Cardiac muscle cell (in vitro differentiated cells and primary cell): ENCODE data around the gene SGK1. TPM values are rescaled to one million over a fixed set of nuclear protein-coding genes. Genes with fewer than 3 reads are reported as not detected.
"Not testable (repeated sequence)": the region's sequence is repeated elsewhere in the genome, so short reads cannot be mapped to it uniquely, and the experiment has no call there.

Experiments
- DNase-seq, 2 donors: peaks; one replicate each; pipeline versions ENCODE4 v3.0.0 to v3.0.0-alpha.2; 2010 to 2017; ENCODE audit warnings: low read depth in 1 of 2, low spot score in 1 of 2
- H3K27ac ChIP-seq: fragments of 200-600 bp; sonication (generic); 2 replicates; pipeline ENCODE4 v1.5.1; 2016
- H3K27me3 ChIP-seq: fragments of 200-600 bp; sonication (generic); 2 replicates; pipeline ENCODE4 v1.6.0; 2016; ENCODE audit warnings: control low read depth
- H3K36me3 ChIP-seq: fragments of 200-600 bp; sonication (generic); 2 replicates; pipeline ENCODE4 v1.5.1; 2016; ENCODE audit warnings: control low read depth
- H3K4me1 ChIP-seq: fragments of 200-600 bp; sonication (generic); 2 replicates; pipeline ENCODE4 v1.8.1; 2017; ENCODE audit warnings: low read depth, mild to moderate bottlenecking, mixed run types
- H3K4me3 ChIP-seq: fragments of 200-600 bp; sonication (generic); 2 replicates; pipeline ENCODE4 v1.5.1; 2016; ENCODE audit warnings: mild to moderate bottlenecking
- H3K9me3 ChIP-seq: fragments of 200-600 bp; sonication (generic); 2 replicates; pipeline ENCODE4 v1.5.1; 2017; ENCODE audit warnings: low read depth, mild to moderate bottlenecking, control low read depth
- CTCF ChIP-seq: IDR thresholded peaks from 2 replicates; pipeline ENCODE4 v1.5.1; 2012; ENCODE audit warnings: low read depth, mild to moderate bottlenecking, low read length
- polyA plus RNA-seq: library from polyadenylated mRNA; unstranded; fragments of >200 nt; fragmentation: Nextera tagmentation; extraction: Ambion mirVana; gene quantifications from 2 replicates; pipeline ENCODE4 v1.2.1, GENCODE V29; 2016
- total RNA-seq: library from RNA; depleted of rRNA; stranded (reverse); fragments of >200 nt; gene quantifications from 2 replicates; pipeline ENCODE4 v1.2.3, GENCODE V29; 2016

Gene SGK1
- total and polyA plus RNA-seq, 2 experiments from 2014 or later = 5.3 to 7.7 TPM

GRCh38 chr6:134216301-134217010 is 101.5 kb downstream of the SGK1 start:
- H3K4me1 ChIP-seq = no peaks in the 10 kb centered on the region
- H3K27me3 ChIP-seq = no peaks in the 10 kb centered on the region
- H3K36me3 ChIP-seq = no peaks in the 10 kb centered on the region
- no peak overlapping the region for H3K4me3 ChIP-seq
- TF ChIP-seq CTCF = no peak
- no peaks in the 10 kb centered on the region for H3K9me3 ChIP-seq
- no peak for DNase-seq
- no peak overlapping the region for H3K27ac ChIP-seq

- H3K27ac ChIP-seq, DNase-seq, H3K4me1 ChIP-seq, H3K36me3 ChIP-seq, H3K27me3 ChIP-seq, H3K4me3 ChIP-seq, H3K9me3 ChIP-seq: not testable (repeated sequence)
Measured at GRCh38 chr6:134213410-134213809, 104.5 kb downstream of the SGK1 start.

- DNase-seq = no peak
- no peak for TF ChIP-seq CTCF
- Histone ChIP-seq H3K36me3 (no peaks in the 10 kb centered on the region), H3K4me3 (no peak overlapping the region), H3K27ac (no peak overlapping the region), H3K27me3 (no peaks in the 10 kb centered on the region), H3K9me3 (no peaks in the 10 kb centered on the region), H3K4me1 (no peaks in the 10 kb centered on the region)
Measured at GRCh38 chr6:134211297-134211696, 106.6 kb downstream of the SGK1 start.

- no peak overlapping the region for H3K27ac ChIP-seq
- H3K4me1 ChIP-seq = no peaks in the 10 kb centered on the region
- no peak for TF ChIP-seq CTCF
- H3K4me3 ChIP-seq = no peak overlapping the region
- no peak for DNase-seq
- H3K27me3 ChIP-seq = no peaks in the 10 kb centered on the region
- H3K36me3 ChIP-seq = no peaks in the 10 kb centered on the region
- no peaks in the 10 kb centered on the region for H3K9me3 ChIP-seq
Measured at GRCh38 chr6:134207421-134207820, 110.5 kb downstream of the SGK1 start.

GRCh38 chr6:134205366-134205765 is 112.5 kb downstream of the SGK1 start:
- Histone ChIP-seq H3K36me3 (no peaks in the 10 kb centered on the region), H3K27me3 (no peaks in the 10 kb centered on the region), H3K4me1 (no peaks in the 10 kb centered on the region), H3K9me3 (no peaks in the 10 kb centered on the region), H3K4me3 (no peak overlapping the region), H3K27ac (no peak overlapping the region)
- no peak for DNase-seq
- no peak for TF ChIP-seq CTCF

- not testable (repeated sequence) for DNase-seq
Measured at GRCh38 chr6:134204759-134205158, 113.2 kb downstream of the SGK1 start.

More at GRCh38 chr6:134204759-134205158, 113.2 kb downstream of the SGK1 start:
- H3K27me3 ChIP-seq, H3K36me3 ChIP-seq, H3K4me1 ChIP-seq, H3K27ac ChIP-seq, H3K9me3 ChIP-seq, H3K4me3 ChIP-seq: not testable (repeated sequence)
